GDM1 (cell line): ENCODE results near the gene CD82.
A peak's percentile ranks its signal among the peaks of the same experiment; 100 is the strongest.
"Not testable (repeated sequence)": the region's sequence is repeated elsewhere in the genome, so short reads cannot be mapped to it uniquely, and the experiment has no call there.

Experiments
- DNase-seq: peaks from one replicate; lab custom pipeline; 2025; lab: John Stamatoyannopoulos, UW

CD82 gene

GRCh38 chr11:44631831-44632230, 66.4 kb downstream of the CD82 start:
- DNase-seq: no peak

DNA sequence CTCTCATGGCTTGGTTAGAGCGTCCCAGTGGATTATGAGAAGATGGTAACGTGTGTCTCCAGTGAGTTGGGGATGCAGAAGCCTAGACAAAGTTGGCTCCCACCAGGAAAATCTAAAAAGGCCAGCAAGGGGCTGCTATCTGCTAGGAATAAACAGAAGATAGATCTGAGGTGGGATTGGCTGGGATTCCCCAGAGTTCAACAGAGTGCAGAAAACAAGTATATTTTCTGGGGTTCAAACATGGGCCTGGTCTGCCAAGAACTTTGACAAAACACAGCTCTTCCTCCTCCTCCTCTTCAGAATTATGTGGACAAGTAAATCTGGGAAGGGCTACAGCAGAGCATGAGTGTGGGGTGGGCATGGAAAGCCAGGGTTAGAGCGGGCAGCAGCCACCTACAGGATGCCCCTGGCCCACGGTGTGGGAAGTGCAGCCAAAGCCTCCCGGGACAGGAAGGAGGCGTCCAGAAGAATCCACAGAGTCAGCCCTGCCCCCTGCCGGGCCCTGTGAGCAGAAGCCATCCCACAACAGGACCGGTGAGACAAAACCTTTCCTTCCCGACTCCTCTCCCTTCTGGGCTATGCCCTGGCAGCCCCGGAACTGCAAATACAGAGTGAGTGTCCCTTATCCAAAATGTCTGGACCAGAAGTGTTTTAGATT, 67.1 kb downstream of the CD82 start:
- DNase-seq: no peak

DNA sequence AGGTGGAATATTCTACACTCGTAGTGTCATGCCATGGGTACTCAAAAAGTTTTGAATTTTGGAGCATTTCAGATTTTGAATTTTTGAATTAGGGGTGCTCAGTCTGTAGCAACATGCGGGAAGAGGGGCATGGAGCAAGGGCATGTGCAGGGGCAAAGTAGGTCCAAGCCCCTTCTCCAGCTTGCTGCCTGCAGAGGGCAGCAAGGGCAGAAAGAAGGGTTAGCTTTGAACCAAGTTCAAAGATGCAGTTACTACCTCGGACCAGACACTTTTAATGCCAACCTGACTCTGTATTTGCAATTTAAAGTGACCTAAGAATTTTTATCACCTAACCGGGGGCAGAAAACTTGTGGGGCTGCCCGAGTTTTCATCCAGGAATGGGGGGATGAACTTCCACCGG, 68.2 kb downstream of the CD82 start:
- DNase-seq: peak; percentile 10

- DNase-seq: no peak
Measured at GRCh38 chr11:44634401-44635281, 69.2 kb downstream of the CD82 start.

- no peak for DNase-seq
Measured at GRCh38 chr11:44637487-44637886, 72.0 kb downstream of the CD82 start.

DNA sequence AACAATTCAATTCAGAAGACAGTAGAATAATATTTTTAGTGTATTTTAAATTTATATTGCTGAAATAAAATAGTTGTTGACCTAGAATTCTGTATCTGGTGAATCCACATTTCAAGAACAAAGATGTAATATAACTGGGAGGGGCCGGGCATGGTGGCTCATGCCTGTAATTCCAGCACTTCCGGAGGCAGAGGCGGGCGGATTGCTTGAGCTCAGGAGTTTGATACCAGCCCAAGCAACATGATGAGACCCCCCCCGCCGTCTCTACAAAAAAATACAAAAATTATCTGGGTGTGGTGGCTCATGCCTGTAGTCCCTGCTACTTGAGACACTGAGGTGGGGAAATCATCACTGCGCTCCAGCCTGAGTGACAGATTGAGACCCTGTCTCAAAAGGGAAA, 72.6 kb downstream of the CD82 start:
- no peak for DNase-seq

DNA sequence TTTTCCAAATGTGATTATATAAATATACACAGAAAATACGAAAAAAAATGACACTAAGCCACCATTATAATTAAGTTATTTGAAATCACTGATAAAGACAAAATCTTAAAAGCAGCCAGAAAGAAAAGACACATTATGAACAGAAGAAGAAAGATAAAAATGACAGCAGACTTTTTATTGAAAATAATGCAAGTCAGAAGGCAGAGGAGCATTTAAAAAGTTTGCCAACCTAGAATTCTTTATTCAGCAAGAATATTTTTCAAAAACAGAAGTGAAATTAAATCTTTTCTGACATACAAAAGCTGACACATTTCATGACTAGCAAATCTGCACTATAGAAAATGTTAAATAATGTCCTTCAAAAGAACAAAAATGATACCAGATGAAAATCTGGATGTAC, 77.8 kb downstream of the CD82 start:
- DNase-seq: no peak

- no peak for DNase-seq
Measured at GRCh38 chr11:44645827-44646226, 80.4 kb downstream of the CD82 start.

DNA sequence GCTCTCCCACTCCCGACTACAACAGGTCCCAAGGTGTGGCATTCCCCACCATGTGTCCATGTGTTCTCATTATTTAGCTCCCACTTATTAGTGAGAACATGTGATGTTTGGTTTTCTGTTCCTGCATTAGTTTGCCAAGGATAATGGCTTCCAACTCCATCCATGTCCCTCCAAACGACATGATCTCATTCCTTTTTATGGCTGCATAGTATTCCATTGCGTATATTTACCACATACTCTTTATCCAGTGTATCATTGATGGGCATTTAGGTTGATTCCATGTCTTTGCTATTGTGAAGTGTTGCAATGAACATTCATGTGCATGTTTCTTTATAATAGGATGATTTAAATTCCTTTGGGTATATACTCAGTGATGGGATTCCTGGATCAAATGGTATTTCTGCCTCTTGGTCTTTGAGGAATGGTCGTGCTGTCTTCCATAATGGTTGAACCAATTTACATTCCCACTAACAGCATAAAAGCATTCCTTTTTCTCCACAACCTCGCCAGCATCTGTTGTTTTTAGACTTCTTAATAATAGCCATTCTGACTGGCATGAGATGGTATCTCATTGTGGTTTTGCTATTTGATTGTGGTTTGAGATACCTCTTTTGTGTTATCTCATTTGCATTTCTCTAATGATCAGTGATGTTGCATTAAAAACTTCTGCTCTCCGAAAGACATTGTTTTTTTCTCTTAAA, 81.9 kb downstream of the CD82 start:
- DNase-seq: not testable (repeated sequence)

- no peak for DNase-seq
Measured at GRCh38 chr11:44648109-44648508, 82.6 kb downstream of the CD82 start.

GRCh38 chr11:44651535-44652155, 86.2 kb downstream of the CD82 start:
- no peak for DNase-seq

DNA sequence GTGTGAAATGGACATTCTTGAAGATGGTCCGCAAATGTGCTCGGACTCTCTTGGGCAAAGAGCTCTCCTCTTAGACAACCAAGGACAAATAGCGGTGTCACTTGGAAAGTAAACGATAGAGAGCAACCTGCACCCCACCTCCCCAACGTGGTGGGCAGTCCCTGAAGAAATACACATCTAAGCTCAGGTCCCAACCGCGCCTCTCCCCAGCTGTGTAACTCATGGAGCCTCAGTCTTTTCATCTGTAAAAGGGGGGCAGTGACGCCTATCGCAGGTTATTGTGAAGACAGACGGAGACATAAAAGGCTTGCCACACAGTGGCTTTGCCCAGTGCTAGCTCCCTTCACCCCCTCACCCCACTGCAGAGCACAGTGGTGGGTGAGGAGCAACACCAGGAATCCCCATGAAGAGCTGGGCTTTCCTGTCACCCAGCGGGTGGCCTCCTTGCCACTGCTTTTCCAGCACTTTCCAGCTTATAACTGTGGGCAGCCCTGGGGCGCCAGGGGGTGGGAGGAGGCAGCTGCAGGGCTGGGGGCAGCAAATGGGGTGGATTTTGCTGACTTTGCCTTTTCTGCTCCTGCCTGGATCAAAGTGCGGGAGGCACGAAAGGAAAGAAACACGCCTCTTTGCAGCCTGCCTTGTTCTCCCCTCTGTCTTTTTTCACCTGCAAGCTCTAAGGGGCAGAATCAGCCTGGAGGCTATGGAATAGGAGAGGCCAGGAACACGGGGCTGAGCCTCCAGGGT, 87.6 kb downstream of the CD82 start:
- DNase-seq: no peak

DNA sequence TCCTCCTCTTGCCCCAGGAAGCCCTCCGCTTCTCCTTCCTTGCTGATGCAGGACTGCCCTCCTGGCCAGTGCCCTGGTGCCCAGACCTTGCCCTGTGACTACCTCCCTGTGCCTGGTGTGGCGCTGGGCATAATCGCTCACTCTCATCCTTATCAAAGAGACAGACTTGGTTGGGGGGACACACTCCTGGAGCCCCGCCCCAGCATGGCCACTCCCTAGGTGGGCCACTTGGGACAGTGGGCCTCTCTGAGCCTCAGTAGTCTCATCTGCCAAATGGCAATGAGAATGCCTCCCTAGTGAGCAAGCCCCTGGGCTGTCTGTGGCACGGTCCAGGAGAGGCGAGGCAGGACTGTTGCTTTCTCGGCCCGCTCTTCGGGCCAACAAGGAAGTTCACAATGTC, 88.6 kb downstream of the CD82 start:
- DNase-seq: no peak

GRCh38 chr11:44654596-44654995, 89.1 kb downstream of the CD82 start:
- DNase-seq: no peak

- no peak for DNase-seq
Measured at GRCh38 chr11:44657836-44658505, 92.5 kb downstream of the CD82 start.

DNA sequence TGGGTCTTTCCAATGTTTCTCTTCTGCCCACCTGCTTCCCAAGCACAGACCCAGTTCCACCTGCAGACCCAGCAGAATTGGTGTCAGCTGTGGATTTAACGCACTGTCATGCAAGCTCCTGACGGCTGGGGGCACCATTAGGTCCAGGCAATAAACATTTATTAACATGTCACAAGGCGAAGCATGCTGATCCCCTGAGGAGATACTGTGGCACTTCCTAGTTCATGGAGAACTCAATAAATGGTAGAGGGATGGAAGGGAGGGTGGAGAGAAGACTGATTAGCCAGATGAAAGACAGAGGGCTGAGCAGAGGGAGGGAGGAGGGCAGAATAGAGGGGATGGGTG, 93.0 kb downstream of the CD82 start:
- DNase-seq: no peak

GRCh38 chr11:44659641-44660040, 94.2 kb downstream of the CD82 start:
- no peak for DNase-seq

DNA sequence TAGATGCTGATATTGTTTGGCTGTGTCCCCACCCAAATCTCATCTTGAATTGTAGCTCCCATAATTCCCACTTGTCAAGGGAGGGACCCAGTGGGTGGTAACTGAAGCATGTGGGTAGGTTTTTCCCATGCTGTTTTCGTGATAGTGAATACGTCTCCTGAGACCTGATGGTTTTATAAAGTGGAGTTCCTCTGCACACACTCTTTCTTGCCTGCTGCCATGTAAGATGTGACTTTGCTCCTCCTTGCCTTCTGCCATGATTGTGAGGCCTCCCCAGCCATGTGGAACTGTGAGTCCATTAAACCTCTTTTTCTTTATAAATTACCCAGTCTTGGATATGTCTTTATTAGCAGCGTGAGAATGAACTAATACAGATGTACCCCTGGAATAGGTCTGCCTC, 95.1 kb downstream of the CD82 start:
- not testable (repeated sequence) for DNase-seq

- DNase-seq: no peak
Measured at GRCh38 chr11:44661311-44661717, 95.9 kb downstream of the CD82 start.
